HG02623 (cell line): ENCODE measurements around the gene TMIGD3.

ENCODE experiments used
- ATAC-seq: cut with Tn5 transposase; IDR thresholded peaks from one replicate; pipeline ENCODE4 v1.9.1; 2021; ENCODE audit warnings: moderate library complexity; ENCODE audit not compliant: unreplicated experiment

Gene TMIGD3

DNA sequence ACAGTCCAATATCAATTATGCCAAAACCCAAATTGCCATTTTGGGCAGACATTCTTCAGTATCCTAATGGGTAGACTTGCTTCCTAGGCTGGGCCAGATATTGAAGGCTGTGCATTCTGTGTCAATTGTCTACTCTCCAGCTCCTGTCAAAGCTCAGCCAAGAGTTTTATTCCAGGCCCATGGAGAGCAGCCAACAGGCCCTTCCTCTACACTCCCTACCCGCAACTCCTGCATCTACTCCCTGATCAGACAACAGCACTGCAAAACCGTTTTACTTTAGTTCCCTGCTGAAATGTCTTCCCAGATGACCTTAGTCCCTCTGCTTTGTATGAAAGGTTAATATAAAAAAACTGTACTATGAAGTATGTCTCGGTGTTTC, 6.6 kb upstream of the TMIGD3 start:
- ATAC-seq: no peak

DNA sequence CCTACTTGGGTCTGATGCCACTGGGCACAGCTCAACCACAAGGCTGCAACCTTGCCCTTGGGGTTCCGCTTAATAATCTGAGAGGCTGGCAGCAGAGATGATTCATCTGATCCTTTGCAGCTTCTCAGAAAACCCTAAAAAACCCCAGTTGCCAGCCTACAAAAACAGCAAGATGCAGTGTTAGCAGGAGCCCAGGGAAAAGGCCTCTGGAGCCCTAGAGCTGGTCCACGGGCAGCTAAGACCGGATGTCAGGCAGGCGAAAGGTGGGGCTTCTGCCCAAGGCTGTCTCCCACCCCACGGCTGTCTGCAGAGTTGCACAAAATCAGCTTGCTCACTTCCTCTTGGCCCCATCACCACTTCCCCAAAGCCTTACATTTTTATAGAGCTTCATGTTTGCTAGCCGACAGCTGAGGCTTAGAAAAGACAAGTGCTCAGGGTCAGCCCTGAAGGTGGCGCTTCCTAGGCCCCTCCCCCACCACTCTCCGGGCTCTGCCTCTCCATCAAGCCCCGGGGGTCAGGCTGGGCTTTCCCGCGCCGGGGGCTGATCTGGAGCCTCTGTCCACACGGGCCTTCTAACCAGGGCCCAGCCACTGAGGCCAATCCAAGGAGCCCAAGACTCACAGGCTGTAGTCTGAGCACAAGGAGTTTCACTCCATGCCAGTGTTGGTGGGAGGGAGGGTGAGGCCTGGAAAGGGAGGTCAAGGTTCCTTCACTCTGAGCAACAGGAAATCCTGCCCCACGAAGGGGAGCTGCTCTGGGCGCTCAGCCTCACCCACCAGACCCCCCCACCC, 4.2 kb upstream of the TMIGD3 start:
- peak; percentile 34 for ATAC-seq

DNA sequence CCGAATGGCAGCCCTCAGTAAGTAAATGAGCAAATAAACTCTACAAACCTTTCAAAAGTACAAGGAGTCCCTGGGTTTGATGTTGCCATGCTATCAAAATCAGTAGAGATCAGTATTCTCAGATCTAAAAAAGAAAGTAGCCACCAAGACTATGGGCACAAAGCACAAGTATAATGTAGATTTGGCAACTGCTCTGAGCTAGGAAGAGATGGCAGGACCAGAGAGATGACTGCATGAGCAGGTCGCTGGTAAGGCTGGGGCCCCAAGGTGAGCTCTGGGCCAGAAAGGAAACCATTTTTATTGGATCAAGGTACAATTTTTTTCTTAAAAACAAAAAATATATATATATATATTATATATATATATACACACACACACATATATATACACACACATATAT, 3.1 kb upstream of the TMIGD3 start:
- ATAC-seq: no peak

DNA sequence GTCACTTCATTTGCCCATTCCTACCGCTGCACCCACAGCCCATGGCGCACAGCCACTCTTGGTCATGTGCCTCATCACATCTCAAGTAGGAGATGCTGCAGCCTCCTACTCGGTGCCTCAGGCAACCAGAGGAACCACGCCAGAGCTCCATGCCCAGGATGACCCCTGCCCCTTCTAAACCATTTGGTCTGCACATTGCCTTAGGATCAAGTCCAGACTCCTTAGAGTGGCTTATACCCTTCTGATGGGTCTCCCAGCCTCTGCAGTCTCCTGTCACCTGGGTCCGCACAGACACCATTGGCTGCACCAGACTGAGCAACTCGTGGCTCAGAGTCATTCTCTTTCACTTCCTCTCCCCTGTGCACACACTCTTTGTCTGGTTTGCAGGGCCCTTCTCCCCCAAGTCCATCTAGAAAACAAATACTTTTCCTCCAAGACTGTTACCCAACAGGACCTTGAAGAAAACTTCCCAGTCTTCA, 2.2 kb upstream of the TMIGD3 start:
- peak; percentile 58 for ATAC-seq

DNA sequence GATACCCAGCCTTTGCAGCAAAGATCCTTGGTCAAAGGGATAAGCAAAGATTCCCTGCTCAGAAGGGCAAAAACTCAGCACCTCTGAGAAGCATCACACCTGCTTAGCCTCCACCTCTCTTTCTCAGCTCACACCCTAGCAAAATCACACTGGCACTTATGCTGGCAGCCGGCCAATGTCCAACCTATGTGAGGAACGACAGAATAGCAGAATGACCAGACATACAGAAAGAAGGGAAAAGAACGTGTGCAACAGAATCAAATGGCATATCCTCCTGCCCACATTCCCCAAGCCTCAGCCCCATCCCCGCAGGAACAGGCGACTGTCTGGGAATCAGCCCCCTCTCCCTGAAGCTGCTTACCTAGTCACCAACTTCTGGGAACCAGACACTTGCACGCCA, 664 bp upstream of the TMIGD3 start:
- ATAC-seq: no peak

DNA sequence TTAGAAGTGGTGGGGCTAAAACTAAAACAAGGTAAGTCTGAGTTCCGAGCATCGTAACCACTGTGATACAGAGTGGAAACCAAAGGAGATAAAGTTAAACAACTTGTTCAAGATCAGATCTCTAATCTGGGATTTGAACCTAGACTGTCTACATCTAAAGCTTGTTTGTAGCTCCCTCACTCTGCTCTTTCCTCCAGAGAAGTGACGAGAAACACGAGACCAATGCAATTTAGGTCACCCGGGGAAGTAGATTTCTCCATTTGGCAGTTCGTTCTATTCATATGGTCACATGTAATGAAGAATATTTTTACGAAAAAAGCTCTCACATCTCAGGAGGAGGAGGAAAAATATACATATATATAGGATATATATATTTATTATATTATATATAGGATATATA, 1.8 kb downstream of the TMIGD3 start:
- ATAC-seq: no peak

DNA sequence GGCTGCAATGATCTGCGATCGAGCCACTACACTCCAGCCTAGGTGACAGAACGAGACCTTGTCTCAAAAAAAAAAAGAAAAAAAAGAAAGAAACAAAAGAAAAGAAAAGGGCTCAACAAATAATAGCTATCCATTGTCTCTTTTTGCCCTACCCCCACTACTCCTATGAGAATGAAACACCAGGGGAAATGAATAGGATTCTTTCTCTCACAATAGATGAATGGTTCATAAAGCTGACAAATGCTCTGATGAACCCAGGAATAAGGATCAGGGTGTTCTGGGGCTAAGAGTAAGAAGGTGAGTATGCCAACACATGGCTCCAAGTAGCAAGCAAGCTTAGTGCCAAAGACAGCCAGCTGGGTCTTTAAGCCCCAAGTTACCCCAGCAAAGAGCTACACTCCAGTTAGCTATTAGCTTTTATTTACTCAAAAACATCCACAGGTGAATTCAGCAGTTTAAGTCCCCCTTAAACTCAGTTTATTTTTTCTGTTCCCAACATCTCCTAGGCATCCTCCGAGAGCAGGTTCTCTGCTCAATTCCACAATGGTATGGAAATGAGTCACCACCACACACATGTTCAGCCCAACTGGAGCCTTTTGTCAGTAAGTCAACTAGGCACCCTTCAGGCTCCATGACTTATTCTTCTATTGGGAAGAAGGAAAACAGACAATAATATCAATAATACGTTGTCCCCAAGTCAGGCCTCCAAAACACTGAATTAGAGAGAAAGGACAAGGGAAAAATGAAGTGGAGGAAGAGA, 4.2 kb downstream of the TMIGD3 start:
- no peak for ATAC-seq

DNA sequence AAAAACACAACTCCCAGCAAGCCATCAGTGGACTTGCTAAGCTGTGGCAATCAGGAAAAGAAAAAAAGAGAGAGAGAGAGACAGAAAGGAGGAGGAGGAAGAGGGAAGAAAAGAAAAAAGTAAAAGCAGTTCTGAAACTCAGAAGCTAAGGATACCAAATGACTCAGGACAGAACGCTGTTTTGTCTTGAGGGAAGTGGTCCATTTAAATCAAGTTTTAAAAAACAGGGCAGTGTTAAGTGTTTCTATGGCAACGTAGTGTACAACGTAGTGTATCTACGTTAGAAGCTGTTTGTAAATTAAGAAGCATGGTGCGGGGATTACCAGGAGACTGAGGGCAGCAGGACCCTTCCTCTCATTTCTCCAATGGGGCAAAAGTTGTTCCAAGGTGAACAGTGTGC, 5.8 kb downstream of the TMIGD3 start:
- no peak for ATAC-seq

DNA sequence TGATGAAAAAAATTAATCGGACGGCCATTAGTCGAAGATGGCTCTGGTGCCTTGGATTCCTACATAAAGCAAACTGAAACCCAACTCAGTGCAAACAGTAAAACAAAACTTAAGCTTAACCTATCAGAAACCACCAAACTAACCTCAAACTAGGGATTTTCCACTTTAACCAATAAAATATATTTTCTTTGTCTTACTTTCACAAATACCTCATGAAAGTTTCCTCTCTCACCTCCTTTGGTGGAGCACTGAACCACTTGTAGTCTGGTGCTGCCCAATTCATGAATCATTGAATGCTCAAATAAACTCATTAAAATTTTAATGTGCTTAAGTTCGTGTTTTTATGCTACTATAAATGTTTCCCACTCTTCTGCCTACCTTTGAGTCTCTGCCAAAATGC, 7.0 kb downstream of the TMIGD3 start:
- no peak for ATAC-seq

DNA sequence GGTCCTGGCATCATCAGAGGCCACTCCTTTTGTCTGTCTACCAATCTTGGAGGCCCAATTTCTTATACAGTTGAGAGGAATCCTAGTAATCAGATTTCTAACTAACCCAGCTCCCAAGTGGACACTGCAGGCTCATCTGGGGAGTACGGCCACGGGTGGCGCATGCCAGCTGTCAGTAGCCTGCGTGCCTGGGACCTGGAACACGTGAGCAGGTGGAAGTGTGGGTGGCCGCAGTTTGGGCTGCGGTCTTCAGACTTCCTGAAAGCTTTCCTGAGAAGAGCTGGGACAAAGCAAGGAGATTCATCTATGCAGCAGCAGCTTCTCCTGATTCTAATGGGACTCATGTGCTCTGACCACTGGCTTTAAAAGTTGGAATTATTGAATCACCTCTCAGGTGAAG, 12.4 kb downstream of the TMIGD3 start:
- ATAC-seq: no peak

DNA sequence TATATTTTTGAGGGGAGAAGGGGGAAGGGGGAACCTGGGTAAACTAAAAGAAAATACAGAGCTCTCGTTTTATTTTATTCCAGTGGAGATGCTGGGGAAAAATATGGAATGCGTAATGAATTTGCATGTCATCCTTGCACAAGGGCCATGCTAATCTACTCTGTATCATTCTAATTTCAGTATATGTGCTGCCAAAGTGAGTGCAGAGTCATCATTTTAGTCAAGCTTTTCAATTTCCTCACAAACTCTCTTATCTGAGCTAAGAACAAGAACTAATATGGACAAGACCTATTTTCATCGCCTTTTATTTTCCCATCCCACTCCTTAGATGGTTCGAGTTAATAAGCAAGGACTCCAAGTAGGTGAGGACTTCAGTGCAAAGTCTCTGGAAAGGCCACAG, 13.2 kb downstream of the TMIGD3 start:
- no peak for ATAC-seq

DNA sequence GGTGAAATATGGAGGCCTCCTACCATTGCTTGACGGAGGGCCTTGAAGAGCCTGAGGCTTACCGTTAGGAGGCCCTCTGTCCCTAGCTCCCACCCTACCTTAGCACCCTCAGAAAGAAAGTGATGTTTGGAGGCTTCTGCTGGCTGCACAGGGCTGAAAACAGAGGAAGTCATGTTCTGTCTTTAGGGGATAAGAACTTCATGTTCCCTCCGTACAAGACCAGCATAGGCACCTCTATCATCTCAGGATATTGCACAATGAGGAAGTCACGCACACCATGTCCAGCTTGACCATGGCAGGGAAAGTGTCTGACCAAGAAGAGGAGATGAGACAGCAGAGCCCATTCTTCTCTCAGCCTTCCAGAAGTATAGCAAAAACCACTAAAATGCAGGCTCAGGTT, 13.8 kb downstream of the TMIGD3 start:
- ATAC-seq: no peak

DNA sequence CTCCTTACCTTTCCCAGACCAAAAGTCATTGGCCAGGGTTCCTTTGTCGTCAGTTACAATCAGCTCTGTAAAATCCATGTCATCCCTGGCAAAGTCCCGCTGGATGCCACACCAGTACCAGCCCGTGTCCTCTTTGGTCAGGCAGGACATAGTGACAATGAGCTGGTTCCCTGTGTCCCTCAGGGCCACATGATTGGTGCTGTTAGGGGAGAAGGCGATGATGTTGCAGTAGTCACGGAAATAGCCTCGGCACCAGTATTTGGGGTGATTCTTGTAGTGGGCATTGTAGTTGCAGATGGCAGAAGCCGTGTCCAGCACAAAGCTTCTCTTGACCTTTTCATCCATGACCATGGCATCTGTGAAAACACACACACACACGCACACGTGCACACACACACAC, 14.8 kb downstream of the TMIGD3 start:
- ATAC-seq: no peak

DNA sequence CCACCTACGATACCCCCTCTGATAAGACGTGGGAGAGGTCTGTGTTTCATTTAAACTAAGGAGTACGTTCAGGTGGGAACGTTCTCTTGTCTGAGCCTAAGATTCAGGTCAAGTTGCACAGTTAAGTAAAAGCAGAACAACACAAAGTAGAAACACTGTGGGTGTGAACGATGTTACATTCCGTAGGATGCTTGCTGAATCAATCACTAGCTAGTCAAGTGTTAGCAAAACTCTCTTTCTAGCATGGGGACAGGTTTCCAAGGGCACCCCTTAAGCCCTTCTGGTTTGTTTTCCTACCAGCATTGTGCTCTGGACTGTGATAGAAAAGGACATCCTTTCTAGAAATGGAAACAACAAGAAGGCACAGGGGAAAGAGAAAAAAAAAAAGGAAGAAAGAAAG, 16.3 kb downstream of the TMIGD3 start:
- ATAC-seq: no peak

DNA sequence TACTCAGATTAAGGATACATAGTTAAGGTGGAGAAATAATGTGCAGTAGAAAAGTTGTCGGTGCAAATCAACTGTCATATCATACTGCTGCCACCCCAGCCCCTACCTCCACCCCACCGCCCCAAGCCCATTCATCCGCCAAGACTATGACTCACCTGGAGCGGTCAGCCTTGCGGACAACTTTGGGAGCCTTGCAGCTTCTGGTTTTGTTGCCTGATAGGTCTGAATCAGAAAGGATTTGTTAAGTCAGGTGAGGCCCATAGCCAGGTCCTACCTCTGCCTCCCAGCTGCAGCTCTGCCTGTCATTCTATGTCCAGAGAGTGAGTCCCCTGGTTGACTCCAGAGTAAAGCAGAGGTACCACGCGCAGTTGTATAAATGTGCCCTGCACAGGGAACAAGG, 17.0 kb downstream of the TMIGD3 start:
- no peak for ATAC-seq

DNA sequence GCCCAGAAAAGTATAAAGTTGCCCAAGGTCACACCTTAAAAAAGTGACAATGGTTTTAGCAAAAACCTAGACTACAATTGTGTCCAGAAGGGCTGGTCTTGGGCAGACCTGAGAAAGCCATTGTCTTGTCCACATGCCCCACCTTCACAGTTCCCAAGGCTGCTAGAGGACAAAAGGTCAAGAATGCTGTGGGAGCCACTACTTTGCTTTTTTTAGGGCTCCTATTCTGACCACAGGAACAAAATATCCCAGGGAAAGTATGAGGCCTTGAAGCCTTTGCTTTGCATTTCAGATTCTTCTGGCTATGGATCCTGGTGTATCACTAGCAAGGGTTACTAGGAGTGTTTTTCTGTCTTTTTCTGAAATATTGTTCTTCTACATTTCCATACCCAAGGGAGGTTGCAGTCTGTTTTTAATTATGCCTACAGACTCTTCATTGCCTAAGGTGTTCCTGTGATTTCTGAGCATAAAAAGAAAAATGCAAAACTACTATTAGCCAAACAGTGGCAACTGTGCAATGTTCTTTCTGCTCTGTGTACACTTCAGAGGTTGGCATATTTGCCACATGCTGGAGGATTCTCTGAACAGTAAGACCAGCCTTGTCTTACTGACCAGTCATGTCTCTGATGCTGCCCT, 18.9 kb downstream of the TMIGD3 start:
- no peak for ATAC-seq

DNA sequence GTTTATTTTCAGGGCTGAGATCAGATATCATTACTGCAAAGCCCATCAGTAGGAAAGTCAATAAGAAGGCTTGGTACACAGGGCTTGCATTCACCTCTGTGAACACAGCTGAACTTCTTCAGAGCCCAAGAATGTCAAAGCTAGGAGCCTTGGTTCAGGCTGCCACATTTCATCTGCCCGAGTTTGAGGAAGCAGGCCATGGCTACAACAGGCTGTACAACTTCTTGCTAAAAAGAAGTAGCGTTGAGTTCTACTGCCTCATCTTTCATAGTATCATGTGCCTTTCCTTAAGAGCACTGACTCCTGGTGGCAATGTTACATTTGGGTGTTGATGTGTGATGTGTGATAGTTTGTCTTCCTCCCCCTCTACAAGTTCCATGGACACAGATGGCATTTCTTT, 19.6 kb downstream of the TMIGD3 start:
- no peak for ATAC-seq

DNA sequence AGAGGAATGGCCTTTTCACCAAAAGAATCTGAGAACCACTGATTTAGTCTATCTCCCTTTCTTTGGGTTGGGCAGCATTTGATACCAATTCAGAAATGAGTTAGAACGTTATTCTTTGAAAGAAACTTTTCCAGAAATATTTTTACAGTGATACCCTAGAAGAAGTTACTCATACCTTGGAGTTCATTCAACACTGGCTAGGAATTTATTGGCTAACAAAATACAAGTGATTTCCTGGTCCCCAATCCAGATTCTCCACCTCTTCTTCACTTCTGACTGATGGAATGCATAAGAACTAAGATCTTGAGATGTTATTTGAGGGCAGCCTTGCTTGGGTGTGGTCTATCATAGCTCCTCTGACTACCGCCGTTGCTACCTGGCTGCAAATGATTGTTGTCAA, 20.3 kb downstream of the TMIGD3 start:
- no peak for ATAC-seq

DNA sequence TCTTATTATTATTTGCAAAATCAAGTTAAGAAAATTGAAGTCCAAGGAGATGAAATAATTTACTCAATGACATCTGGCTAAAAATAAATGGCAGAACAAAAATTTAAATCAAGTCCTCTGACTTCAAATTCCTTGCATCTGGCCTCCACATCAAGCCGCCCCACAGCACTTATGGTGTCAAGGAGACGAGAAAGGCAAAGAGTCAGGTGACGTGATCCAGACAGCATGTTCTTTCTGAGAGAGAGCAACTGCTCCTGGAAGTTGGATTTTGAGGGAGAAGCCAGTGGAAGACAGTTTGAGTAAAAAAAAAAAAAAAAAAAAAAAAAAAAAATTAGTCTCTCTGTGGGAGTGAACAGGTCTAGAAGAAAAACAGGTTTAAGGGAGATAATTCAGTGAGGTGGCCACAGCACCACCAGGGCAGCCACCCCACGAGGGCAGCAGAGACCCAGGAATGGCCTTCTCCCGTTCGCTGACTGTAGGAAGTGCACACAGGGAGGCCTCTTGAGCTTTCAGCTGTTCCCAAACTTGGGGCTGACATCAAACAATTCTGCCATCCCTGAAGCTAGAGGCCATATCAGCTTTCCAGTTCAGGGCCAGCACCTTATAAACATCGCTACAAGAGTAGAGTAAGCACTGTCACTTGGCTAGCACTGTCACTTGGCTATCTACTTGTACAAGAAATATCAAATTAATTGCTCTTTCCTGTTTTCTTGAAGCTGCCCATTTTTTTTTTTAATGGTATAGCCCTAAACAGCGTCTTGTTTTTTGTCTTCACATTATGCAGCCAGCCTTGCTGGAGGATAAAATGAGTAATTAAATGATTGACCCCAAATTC, 21.8 kb downstream of the TMIGD3 start:
- ATAC-seq: peak; percentile 43

DNA sequence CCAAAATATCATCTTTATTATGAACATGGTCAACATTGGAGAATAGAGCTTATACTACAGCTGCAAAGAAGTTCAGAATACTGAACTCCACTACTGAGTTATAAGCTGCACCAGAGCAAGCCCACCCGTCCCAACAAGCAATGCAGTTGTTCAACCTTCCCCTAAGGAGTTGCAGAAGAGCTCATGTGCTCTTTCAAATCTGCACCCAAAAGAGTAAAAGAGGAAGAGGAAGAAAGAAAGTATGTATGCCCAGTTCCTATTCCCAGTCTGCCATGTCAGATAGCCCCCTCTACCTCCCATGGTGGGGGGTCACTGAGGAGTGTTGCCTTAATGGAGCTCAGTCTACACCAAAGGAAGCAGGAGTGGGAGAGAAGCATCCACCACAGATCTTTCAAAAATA, 22.8 kb downstream of the TMIGD3 start:
- ATAC-seq: no peak

DNA sequence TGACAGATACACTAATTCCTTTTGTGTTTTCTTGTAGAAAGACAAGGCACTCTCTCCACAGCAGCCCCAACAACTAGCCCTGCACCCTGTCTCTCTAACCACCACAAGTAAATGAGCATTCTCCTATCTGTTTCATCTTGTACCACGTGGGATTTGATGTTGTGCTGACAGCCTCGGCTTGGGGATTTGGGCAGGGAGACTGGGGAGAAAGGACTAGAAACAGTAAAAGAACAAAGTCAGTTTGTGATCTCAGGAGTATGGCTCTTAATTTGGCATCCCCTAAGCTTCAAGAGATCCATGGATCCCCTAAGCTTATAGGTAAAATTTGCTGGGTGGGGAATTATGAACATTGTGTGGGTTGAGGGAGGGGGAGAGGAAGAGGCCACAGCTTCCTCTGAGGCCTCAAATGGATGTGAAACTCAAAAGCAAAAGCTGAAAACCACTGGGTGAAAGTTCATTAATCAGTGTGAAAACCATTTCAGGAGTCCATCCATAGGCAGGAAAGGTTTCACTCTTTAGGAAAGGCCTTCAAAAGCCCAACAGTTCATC, 26.6 kb downstream of the TMIGD3 start:
- peak; percentile 69 for ATAC-seq
